Spleen (tissue), 11 donors: ENCODE data around the gene LIN7C. TPM values are rescaled to one million over a fixed set of nuclear protein-coding genes. Genes with fewer than 3 reads are reported as not detected.
A peak's percentile ranks its signal among the peaks of the same experiment; 100 is the strongest.

ENCODE experiments used
- DNase-seq: peaks from one replicate; pipeline ENCODE4 v3.0.0-alpha.2; 2020
- H3K27ac ChIP-seq, 8 donors: fragments of 200-600 bp; sonication (generic) in 7 of 8; 1 replicate in 4 of 8; 2 replicates in 4 of 8; pipeline versions ENCODE4 v1.5.0 to v1.8.0; 2016 to 2021; ENCODE audit warnings: inconsistent platforms in 4 of 8, mild to moderate bottlenecking in 4 of 8, moderate library complexity in 1 of 8
- H3K27me3 ChIP-seq, 7 donors: fragments of 200-600 bp; sonication (generic) in 6 of 7; replicated peaks in 1 of 7; 1 replicate in 4 of 7; 2 replicates in 3 of 7; pipeline versions ENCODE4 v1.5.0 to v1.8.0; 2016 to 2021; ENCODE audit warnings: inconsistent platforms in 3 of 7, mild to moderate bottlenecking in 1 of 7
- H3K36me3 ChIP-seq, 6 donors: fragments of 200-600 bp; sonication (generic) in 5 of 6; 1 replicate in 4 of 6; 2 replicates in 2 of 6; pipeline versions ENCODE4 v1.5.0 to v1.8.0; 2016 to 2021; ENCODE audit warnings: inconsistent platforms in 2 of 6
- H3K4me1 ChIP-seq, 6 donors: fragments of 200-600 bp; sonication (generic) in 5 of 6; 1 replicate in 3 of 6; 2 replicates in 3 of 6; pipeline versions ENCODE4 v1.5.0 to v1.8.0; 2016 to 2021; ENCODE audit warnings: inconsistent platforms in 3 of 6
- H3K4me3 ChIP-seq, 8 donors: fragments of 200-600 bp; sonication (generic) in 7 of 8; 1 replicate in 4 of 8; 2 replicates in 4 of 8; pipeline versions ENCODE4 v1.5.0 to v1.8.0; 2016 to 2021; ENCODE audit warnings: inconsistent platforms in 4 of 8, mild to moderate bottlenecking in 4 of 8, moderate library complexity in 2 of 8
- H3K9me3 ChIP-seq, 8 donors: fragments of 200-600 bp; sonication (generic) in 7 of 8; 1 replicate in 4 of 8; 2 replicates in 4 of 8; pipeline versions ENCODE4 v1.5.0 to v1.8.0; 2016 to 2021; ENCODE audit warnings: inconsistent platforms in 4 of 8
- POLR2A ChIP-seq, 3 donors: fragments of 450-650 bp; IDR thresholded peaks; one replicate each; pipeline ENCODE4 v1.5.1; 2017; ENCODE audit warnings: antibody characterized with exemption in 3 of 3, mild to moderate bottlenecking in 1 of 3
- POLR2AphosphoS5 ChIP-seq, 3 donors: sonication (generic); formaldehyde crosslinking; IDR thresholded peaks; one replicate each; pipeline ENCODE4 v1.5.1; 2017; ENCODE audit warnings: antibody characterized with exemption in 3 of 3
- WGBS, 5 donors: extraction: QIAGEN DNeasy Blood & Tissue Kit in 3 of 5; methylation state at CpG; one replicate each; pipeline versions ENCODE4 v1.1.5 to v1.1.7; 2013 to 2018; 5-methylcytosine and 5-hydroxymethylcytosine counted together
- intact Hi-C: fragments of 100-400 bp; cut with DNase I; formaldehyde crosslinking; loops from one replicate; pipeline ENCODE4 v1.15.0; 2023; ENCODE audit warnings: low total_unique reads
- polyA plus RNA-seq, 3 donors: library from polyadenylated mRNA; stranded (reverse); fragments of 200-250 nt; gene quantifications; one replicate each; pipeline ENCODE4 v1.2.1, GENCODE V29; 2013
- total RNA-seq, 7 donors: library from RNA; depleted of rRNA in 3 of 7; stranded (reverse); fragments of >200 nt in 3 of 7; fragmentation: NEBNext Ultra II Directional in 4 of 7; extraction: Animal tissue kit (Norgen Biotek cat#: 25700) in 4 of 7; gene quantifications; one replicate each; pipeline versions ENCODE4 v1.1.0 to v1.2.1, GENCODE V29; 2016 to 2021
- TF ChIP-seq, protein P1 (sequence below), 11 experiments: fragments of 200-600 bp in 7 of 11; fragments of 450-650 bp in 4 of 11; sonication (generic) in 4 of 11; IDR thresholded peaks in 8 of 11; conservative IDR thresholded peaks in 3 of 11; 1 replicate in 7 of 11; 2 replicates in 4 of 11; pipeline versions ENCODE4 v1.4.0 to v1.8.0; 2016 to 2021; ENCODE audit warnings: antibody characterized with exemption in 11 of 11, inconsistent platforms in 4 of 11, mild to moderate bottlenecking in 1 of 11
- donor health status: healthy with polysubstance abuse.
- donor health status: DM: no; HTN: no; CAD: no; lungs with moderate emphysema.
- donor health status: DM: no; HTN: no; CAD: no.
- donor health status: Bipolar disorder and iron deficiency.
- donor health status: healthy.
- donor health status: DM: no; HTN: no; CAD: no.
- donor health status: DM: yes; HTN: yes; CAD: no.

LIN7C gene
- total and polyA plus RNA-seq, 10 donors = 4.8 to 42.4 (median 30.5) TPM

DNA sequence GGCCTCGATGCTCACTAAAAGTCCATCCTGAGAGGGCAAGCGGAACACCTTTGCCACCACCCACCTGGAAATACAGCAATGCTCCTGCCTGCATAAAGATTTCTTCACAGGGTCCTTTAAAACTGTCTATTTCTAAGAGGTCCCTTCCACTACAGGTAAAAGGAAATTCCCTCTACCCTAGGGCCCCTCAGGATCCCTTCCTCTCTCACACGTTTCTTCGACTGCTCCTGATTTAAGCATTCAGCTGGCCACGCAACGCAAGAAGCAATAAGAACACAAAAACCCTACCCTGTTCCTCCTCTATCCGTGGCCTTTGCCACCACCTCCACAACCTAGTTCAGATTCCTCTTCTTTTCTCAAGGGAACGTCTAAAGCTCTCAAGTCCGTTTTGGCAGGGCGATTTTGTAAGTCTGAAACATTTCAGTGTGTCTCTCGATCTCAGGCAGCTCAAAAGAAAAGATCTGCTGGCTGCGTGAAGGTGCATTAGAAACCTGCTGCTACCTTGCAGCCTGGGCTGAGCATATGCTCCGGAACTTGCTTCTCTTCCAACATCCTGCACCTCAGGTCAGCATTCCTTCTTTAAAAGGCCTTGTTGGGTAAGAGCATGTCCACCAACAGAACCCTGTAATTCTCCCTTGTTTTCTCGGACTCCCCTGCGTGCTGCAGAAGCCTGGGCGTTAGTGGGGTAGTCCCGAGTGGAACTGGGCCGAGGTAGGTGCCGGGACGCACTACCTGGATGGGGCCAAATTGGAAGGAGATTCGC, 35.6 kb downstream of the LIN7C start:
- Histone ChIP-seq H3K4me1 (peaks cover 2 to 57% (median 30%) of the 10 kb centered on the region in 6 donors), H3K4me3 (peak overlapping the region; percentile 69 to 94 (median 80)), H3K9me3 (no peaks in the 10 kb centered on the region), H3K27me3 (peaks cover 0 to 19% (median 0%) of the 10 kb centered on the region in 7 donors), H3K36me3 (no peaks in the 10 kb centered on the region), H3K27ac (peak overlapping the region in 6 of 8 donors; percentile 57 to 89 (median 86))
- TF ChIP-seq, protein P1, sequence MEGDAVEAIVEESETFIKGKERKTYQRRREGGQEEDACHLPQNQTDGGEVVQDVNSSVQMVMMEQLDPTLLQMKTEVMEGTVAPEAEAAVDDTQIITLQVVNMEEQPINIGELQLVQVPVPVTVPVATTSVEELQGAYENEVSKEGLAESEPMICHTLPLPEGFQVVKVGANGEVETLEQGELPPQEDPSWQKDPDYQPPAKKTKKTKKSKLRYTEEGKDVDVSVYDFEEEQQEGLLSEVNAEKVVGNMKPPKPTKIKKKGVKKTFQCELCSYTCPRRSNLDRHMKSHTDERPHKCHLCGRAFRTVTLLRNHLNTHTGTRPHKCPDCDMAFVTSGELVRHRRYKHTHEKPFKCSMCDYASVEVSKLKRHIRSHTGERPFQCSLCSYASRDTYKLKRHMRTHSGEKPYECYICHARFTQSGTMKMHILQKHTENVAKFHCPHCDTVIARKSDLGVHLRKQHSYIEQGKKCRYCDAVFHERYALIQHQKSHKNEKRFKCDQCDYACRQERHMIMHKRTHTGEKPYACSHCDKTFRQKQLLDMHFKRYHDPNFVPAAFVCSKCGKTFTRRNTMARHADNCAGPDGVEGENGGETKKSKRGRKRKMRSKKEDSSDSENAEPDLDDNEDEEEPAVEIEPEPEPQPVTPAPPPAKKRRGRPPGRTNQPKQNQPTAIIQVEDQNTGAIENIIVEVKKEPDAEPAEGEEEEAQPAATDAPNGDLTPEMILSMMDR (IDR thresholded peaks at IDR 0.05 in 8 of 11, conservative IDR thresholded peaks at IDR 0.05 in 3 of 11) = no peak
- TF ChIP-seq POLR2AphosphoS5 (IDR thresholded peaks at IDR 0.05) = no peak
- TF ChIP-seq POLR2A (IDR thresholded peaks at IDR 0.05) = no peak
- 21 to 27% (median 25%) methylated on average over 21 of the region's 21 CpGs for WGBS, 5 donors
- intact Hi-C loops = loop anchor here (10.0 kb wide), 1 partner anchor 106 kb away; the partner anchor contains the start of gene CCDC34
- no peak for DNase-seq

DNA sequence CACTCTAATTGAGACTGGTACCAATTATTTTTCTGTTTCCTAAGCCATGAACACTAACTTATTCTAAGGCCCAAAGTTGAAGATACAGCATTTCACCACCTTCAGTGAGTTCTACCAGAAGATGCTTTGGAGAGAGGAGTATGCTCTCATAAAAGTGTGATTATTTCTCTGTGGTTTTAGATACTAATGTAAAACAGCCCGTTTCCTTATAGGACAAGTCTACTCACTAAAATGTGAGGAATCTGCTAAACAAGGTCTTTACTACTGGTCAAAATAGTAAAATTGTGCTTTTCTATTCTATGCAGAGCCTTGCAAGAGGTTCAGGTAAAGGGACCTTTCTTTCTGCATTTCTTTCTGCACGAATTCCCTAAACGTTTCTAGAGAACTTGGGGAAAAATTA, 36.4 kb downstream of the LIN7C start:
- H3K4me3 ChIP-seq = peak overlapping the region in 5 of 8 donors; percentile 77 to 94 (median 83)
- H3K36me3 ChIP-seq = no peaks in the 10 kb centered on the region
- peaks cover 2 to 66% (median 31%) of the 10 kb centered on the region in 6 donors for H3K4me1 ChIP-seq
- TF ChIP-seq, protein P1 (IDR thresholded peaks at IDR 0.05 in 8 of 11, conservative IDR thresholded peaks at IDR 0.05 in 3 of 11) = no peak
- TF ChIP-seq POLR2AphosphoS5 (IDR thresholded peaks at IDR 0.05) (no peak), POLR2A (IDR thresholded peaks at IDR 0.05) (no peak)
- intact Hi-C loops = loop anchor here (10.0 kb wide), 1 partner anchor 105 kb away; the partner anchor contains the start of gene CCDC34
- no peak for DNase-seq
- WGBS, 5 donors = 63 to 81% (median 77%) methylated on average over 3 of the region's 3 CpGs
- H3K27me3 ChIP-seq = peaks cover 0 to 19% (median 0%) of the 10 kb centered on the region in 7 donors
- no peaks in the 10 kb centered on the region for H3K9me3 ChIP-seq
- peak overlapping the region in 2 of 8 donors; percentile 55 to 58 for H3K27ac ChIP-seq

DNA sequence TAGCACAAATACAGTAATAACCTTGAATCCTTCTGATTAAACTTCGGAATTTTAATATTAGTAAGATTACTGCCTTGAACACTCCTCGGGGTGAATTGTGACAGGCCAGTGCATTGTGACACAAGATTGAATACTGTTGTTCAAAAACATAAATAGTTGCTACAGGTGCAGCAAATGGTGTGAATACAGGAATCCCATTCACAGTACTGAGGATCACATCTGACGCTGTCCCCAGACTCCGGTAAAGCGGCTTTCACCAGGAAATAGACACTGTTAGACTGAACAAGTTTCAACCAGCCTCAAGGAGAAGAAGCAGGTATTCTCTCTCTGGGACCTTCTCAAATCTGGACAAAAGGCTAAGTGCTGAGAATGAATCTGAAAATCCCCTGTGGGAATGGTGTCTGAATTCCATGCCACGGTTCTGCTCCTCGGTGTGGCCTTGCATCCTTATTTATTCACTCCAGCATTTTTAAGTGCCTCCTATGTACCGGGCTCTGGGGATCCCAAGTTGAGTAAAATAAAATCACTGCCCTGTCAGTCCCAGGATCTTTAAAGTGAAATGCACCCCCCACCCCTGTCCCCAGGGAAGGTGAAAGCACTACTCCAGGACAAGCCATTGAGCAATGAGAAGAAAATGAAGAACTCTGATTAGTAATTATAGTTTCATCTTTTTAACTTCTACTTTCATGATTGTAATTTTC, 37.4 kb downstream of the LIN7C start:
- 71 to 83% (median 78%) methylated on average over 8 of the region's 8 CpGs for WGBS, 5 donors
- no peaks in the 10 kb centered on the region for H3K9me3 ChIP-seq
- H3K27me3 ChIP-seq = peaks cover 0 to 19% (median 0%) of the 10 kb centered on the region in 7 donors
- DNase-seq = no peak
- H3K27ac ChIP-seq = peak overlapping the region in 3 of 8 donors; percentile 50 to 58 (median 55)
- TF ChIP-seq POLR2AphosphoS5 (IDR thresholded peaks at IDR 0.05) (no peak), POLR2A (IDR thresholded peaks at IDR 0.05) (no peak)
- TF ChIP-seq, protein P1 (IDR thresholded peaks at IDR 0.05 in 8 of 11, conservative IDR thresholded peaks at IDR 0.05 in 3 of 11) = no peak
- intact Hi-C loops = no loop called here
- H3K4me3 ChIP-seq = peak overlapping the region in 5 of 8 donors; percentile 1 to 94 (median 83)
- H3K36me3 ChIP-seq = no peaks in the 10 kb centered on the region
- peaks cover 2 to 72% (median 36%) of the 10 kb centered on the region in 6 donors for H3K4me1 ChIP-seq
